ENCODE measurements around the gene MYBPH. TPM values are rescaled to one million over a fixed set of nuclear protein-coding genes. Genes with fewer than 3 reads are reported as not detected.

MYBPH gene
- total RNA-seq, 1 experiment from 2014 or later: 25.9 TPM

Other genes with a start within 250 kb of the MYBPH start
- 23.2 and 23.6 TPM in 2 replicates for gene KLHL12, start 248.6 kb downstream of the MYBPH start, total RNA-seq (2022)
- 68.3 and 71.4 TPM in 2 replicates for gene ADIPOR1, start 217.5 kb downstream of the MYBPH start, total RNA-seq (2022)
- 28.0 and 29.6 TPM in 2 replicates for gene CYB5R1, start 208.6 kb downstream of the MYBPH start, total RNA-seq (2022)
- gene TMEM183A, start 168.5 kb downstream of the MYBPH start, total RNA-seq (2022): 62.8 and 74.3 TPM in 2 replicates
- 8.7 and 9.4 TPM in 2 replicates for gene PPFIA4, start 149.3 kb downstream of the MYBPH start, total RNA-seq (2022)
- gene MYOG, start 89.8 kb downstream of the MYBPH start, total RNA-seq (2022): not detected in 2 replicates
- gene ADORA1, start 48.1 kb downstream of the MYBPH start, total RNA-seq (2022): 46.0 and 50.4 TPM in 2 replicates
- gene CHI3L1, start 10.9 kb upstream of the MYBPH start, total RNA-seq (2022): 199 and 235 TPM in 2 replicates
- not detected in 2 replicates for gene CHIT1, start 53.8 kb upstream of the MYBPH start, total RNA-seq (2022)
- gene BTG2, start 129.7 kb upstream of the MYBPH start, total RNA-seq (2022): 21.2 and 21.6 TPM in 2 replicates
- gene FMOD, start 175.3 kb upstream of the MYBPH start, total RNA-seq (2022): 32.6 and 36.3 TPM in 2 replicates

Measured in Caco-2 (cell line).